Measurements from ENCODE around the gene CACTIN.
"Not testable (repeated sequence)": the region's sequence is repeated elsewhere in the genome, so short reads cannot be mapped to it uniquely, and the experiment has no call there.

Gene CACTIN

DNA sequence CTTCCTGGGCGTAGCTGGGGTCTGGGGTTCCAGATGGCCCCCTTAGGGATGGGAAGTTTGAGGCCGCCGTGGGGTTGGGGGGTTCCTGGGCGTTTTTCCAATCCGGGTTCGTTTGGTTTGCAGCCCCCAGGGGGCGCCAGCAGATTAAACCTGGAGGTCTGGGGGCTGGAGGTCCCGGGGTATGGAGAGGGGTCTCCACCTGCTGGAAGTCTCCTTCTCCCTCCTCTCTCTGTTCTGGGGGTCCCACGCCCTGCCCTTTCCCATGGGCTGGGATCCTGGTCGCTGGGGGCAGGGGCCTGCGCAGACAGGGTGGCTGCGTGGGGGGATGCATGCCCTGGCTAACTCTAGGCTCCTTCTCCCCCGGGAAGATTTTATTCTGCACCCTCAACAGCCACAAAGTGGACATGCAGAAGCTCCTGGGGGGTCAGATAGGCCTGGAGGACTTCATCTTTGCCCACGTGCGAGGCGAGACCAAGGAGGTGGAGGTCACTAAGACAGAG lies 40.4 kb downstream of the CACTIN start:
- DNase-seq (ENCODE audit: low read depth in 2 of 2): no peak
- H3K4me3 ChIP-seq (replicated peaks in 1 of 2; ENCODE audit: low read depth in 2 of 2, low read length in 2 of 2): peak overlapping the region in 1 of 2 donors; percentile 5
- TF ChIP-seq, protein P1, sequence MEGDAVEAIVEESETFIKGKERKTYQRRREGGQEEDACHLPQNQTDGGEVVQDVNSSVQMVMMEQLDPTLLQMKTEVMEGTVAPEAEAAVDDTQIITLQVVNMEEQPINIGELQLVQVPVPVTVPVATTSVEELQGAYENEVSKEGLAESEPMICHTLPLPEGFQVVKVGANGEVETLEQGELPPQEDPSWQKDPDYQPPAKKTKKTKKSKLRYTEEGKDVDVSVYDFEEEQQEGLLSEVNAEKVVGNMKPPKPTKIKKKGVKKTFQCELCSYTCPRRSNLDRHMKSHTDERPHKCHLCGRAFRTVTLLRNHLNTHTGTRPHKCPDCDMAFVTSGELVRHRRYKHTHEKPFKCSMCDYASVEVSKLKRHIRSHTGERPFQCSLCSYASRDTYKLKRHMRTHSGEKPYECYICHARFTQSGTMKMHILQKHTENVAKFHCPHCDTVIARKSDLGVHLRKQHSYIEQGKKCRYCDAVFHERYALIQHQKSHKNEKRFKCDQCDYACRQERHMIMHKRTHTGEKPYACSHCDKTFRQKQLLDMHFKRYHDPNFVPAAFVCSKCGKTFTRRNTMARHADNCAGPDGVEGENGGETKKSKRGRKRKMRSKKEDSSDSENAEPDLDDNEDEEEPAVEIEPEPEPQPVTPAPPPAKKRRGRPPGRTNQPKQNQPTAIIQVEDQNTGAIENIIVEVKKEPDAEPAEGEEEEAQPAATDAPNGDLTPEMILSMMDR (IDR thresholded peaks at IDR 0.05; ENCODE audit: low read depth, low read length): peak; percentile 49

DNA sequence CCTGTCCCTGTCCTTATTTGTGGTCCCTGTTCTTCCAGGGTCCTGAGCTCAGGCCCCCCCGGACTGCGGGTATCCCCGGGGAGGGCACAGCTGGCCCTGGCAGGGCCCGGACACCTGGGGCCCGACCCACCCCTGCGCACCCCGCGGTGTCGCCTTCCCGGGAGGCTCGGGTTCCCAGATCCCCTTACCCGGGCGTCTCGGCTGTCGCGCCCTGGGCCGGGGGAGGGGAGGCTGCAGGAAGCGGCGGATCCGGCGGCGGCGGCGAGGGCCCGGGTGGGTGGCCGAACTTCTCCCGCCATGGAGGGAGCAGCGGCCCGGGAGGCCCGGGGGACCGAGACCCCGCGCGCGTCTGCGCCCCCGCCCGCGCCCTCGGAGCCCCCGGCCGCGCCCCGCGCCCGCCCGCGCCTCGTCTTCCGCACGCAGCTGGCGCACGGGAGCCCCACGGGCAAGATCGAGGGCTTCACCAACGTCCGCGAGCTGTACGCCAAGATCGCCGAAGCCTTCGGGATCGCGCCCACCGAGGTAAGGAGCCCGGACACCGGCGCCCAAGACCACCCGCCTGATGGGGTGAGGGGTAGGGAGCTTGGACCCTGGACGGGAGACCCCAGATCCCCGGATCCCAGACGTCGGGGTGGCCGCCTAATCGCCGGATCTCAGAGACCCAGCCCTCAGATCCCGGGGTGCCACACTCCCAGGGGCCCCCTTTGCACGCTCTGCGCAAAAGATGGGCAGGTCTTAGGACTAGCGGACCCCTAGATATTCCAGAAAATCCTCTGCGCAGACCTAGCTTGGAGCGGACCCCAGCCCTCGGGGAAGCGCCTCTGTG lies 41.1 kb downstream of the CACTIN start, which contains the start of gene GIPC3:
Gene GIPC3 (plus strand): TSS at position 178 of the 826 bp plus-strand sequence. CDS start 120 bp downstream, at position 298.
- TF ChIP-seq, protein P1 (IDR thresholded peaks at IDR 0.05; ENCODE audit: low read depth, low read length): no peak
- no peak for DNase-seq (ENCODE audit: low read depth in 2 of 2)
- peak within 1 kb of the TSS in 1 of 2 donors; percentile 17 for H3K4me3 ChIP-seq (replicated peaks in 1 of 2; ENCODE audit: low read depth in 2 of 2, low read length in 2 of 2)

DNA sequence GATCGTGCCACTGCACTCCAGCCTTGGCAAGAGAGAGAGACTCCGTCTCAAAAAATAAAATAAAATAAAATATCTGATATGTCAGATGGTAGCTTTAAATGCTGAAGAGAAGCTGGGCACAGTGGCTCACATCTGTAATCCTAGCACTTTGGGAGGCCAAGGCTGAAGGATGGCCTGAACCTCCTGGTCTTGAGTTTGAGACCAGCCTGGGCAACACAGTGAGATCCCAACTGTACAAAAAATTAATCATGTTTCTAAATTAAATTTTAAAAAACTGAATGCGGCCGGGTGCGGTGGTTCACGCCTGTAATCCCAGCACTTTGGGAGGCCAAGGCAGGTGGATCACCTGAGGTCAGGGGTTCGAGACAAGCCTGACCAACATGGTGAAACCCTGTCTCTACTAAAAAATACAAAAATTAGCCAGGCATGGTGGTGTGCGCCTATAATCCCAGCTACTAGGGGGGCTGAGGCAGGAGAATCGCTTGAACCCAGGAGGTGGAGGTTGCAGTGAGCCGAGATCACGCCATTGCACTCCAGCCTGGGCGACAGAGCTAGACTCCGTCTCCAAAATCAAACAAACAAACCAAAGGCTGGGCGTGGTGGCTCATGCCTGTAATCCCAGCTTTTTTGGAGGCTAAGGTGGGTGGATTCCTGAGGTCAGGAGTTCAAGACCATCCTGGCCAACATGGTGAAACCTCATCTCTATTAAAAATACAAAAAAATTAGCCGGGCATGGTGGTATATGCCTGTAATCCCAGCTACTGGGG lies 42.4 kb downstream of the CACTIN start:
- DNase-seq (ENCODE audit: low read depth in 2 of 2); H3K4me3 ChIP-seq (replicated peaks in 1 of 2; ENCODE audit: low read depth in 2 of 2, low read length in 2 of 2): not testable (repeated sequence)

DNA sequence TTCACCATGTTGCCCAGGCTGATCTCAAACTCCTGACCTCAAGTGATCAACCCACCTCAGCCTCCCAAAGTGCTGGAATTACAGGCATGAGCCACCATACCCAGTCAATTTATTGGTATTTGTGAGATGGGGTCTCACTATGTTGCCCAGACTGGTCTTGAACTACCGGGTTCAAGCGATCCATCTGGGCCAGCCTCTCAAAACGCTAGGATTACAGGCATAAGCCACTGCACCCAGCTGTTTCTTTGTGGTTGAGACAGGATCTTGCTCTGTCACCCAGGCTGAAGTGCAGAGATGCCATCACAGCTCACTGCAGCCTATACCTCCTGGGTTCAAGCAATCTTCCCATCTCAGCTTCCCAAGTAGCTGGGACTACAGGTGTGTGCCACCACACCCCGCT lies 44.8 kb downstream of the CACTIN start:
- not testable (repeated sequence) for DNase-seq (ENCODE audit: low read depth in 2 of 2); H3K4me3 ChIP-seq (replicated peaks in 1 of 2; ENCODE audit: low read depth in 2 of 2, low read length in 2 of 2)

DNA sequence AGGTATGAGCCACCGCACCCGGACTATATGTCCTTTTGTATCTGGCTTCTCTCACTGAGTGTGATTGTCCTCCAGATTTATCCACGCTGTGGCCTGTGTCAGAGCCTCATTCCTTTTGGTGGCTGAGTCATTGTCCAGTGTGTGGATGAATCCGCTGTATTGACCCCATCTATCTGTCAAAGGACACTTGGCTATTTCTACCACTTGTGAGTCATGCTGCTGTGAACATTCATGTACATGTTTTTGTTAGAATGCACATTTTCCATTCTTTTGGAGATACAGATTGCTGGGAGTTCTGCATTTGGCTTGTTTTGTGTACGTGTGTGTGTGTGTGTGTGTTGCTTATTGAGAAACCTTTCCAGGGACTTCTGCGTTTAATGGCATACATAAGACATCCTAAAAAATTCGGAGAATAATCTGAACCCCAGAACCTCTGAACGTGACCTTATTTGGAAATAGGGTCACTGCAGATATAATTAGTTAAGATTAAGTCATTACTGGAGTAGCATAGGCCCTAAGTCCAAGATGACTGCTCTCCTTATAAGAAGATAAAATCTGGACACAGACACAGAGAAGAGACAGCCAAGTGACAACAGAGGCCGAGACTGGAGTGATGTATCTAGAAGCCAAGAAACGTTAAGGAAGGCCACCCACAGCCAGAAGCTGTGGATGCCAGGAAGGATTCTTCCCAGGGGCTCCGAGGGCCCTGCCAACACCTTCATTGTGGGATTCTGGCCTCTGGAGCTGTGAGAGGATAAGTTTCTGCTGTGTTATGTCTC lies 46.2 kb downstream of the CACTIN start:
- peak; percentile 92 to 97 for DNase-seq (ENCODE audit: low read depth in 2 of 2)
- H3K4me3 ChIP-seq (replicated peaks in 1 of 2; ENCODE audit: low read depth in 2 of 2, low read length in 2 of 2): no peak overlapping the region
- TF ChIP-seq, protein P1 (IDR thresholded peaks at IDR 0.05; ENCODE audit: low read depth, low read length): no peak

DNA sequence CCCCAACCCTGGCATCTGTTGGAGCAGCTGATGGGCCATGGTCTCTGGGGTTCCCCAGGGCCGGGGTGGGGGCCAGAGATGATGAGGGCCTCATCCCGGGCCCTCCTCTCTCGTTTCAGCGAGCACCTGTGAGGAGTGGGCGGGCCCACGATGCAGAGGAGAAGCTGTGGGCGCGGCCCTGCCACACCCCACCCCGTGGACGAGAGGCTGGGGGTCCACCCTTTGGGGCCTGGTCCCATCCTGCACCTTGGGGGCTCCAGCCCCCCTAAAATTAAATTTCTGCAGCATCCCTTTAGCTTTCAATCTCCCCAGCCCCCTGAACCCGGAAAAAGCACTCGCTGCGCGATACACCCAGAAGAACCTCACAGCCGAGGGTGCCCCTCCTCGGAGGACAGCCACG lies 48.2 kb downstream of the CACTIN start:
- TF ChIP-seq, protein P1 (IDR thresholded peaks at IDR 0.05; ENCODE audit: low read depth, low read length): no peak
- DNase-seq (ENCODE audit: low read depth in 2 of 2): no peak

DNA sequence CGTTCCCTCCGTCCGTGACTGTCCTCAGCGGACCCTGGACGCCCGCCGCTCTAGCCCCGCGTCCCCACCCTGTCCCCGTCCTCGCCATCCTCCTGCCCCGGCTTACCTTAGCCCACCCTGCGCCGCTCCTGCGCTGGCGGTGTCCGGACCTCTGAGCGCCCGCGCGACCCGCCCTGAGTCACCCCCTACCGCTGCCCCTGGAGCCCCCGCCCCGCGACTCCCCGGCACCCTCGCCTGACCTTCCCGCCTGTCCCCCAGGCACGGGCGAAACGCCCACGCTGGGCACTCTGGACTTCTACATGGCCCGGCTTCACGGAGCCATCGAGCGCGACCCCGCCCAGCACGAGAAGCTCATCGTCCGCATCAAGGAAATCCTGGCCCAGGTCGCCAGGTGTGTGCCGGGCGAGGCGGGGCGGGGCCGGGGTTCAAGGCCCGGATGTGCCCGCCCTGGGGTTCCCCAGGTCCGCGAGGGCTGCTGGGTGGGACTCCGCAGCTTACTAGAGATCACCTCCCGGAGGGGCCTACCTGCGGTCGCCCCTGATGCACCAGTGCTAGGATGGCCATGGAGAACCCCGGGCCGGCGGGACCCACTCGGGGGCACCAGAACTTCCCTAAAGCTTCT lies 48.8 kb downstream of the CACTIN start:
- no peak for DNase-seq (ENCODE audit: low read depth in 2 of 2)
- no peak overlapping the region for H3K4me3 ChIP-seq (replicated peaks in 1 of 2; ENCODE audit: low read depth in 2 of 2, low read length in 2 of 2)
- TF ChIP-seq, protein P1 (IDR thresholded peaks at IDR 0.05; ENCODE audit: low read depth, low read length): no peak

More for the DNA sequence above, 48.2 kb downstream of the CACTIN start:
- no peak overlapping the region for H3K4me3 ChIP-seq (replicated peaks in 1 of 2; ENCODE audit: low read depth in 2 of 2, low read length in 2 of 2)

Measured in cardiac fibroblast (primary cell).